AG20443 (cell line): ENCODE results near the gene SMYD1.

ENCODE experiments used
- DNase-seq: peaks from one replicate; pipeline ENCODE4 v3.0.0; 2012; ENCODE audit warnings: low spot score, mixed read lengths

The SMYD1 gene

GRCh38 chr2:88122141-88122884, 54.7 kb downstream of the SMYD1 start:
- DNase-seq: no peak

- no peak for DNase-seq
Measured at GRCh38 chr2:88123164-88123974, 55.7 kb downstream of the SMYD1 start.

GRCh38 chr2:88123975-88124917, 56.6 kb downstream of the SMYD1 start:
- DNase-seq: no peak

GRCh38 chr2:88125344-88125923, 57.8 kb downstream of the SMYD1 start:
- DNase-seq: no peak

- DNase-seq: no peak
Measured at GRCh38 chr2:88125924-88126771, 58.5 kb downstream of the SMYD1 start.

GRCh38 chr2:88126772-88127637, 59.4 kb downstream of the SMYD1 start:
- DNase-seq: no peak

- DNase-seq: no peak
Measured at GRCh38 chr2:88127638-88127887, 59.9 kb downstream of the SMYD1 start.

- DNase-seq: no peak
Measured at GRCh38 chr2:88127888-88128653, 60.4 kb downstream of the SMYD1 start, which contains the start of gene FABP1. Gene FABP1 (minus strand): TSS chr2:88128062. CDS start chr2:88128017, 45 bp downstream.

GRCh38 chr2:88128654-88129312, 61.2 kb downstream of the SMYD1 start:
- no peak for DNase-seq

- DNase-seq: no peak
Measured at GRCh38 chr2:88129313-88129959, 61.8 kb downstream of the SMYD1 start.

- DNase-seq: no peak
Measured at GRCh38 chr2:88131201-88131998, 63.8 kb downstream of the SMYD1 start.

- DNase-seq: no peak
Measured at GRCh38 chr2:88131999-88132368, 64.4 kb downstream of the SMYD1 start.

- no peak for DNase-seq
Measured at GRCh38 chr2:88133875-88134274, 66.2 kb downstream of the SMYD1 start.

- no peak for DNase-seq
Measured at GRCh38 chr2:88136817-88137216, 69.2 kb downstream of the SMYD1 start.

- DNase-seq: no peak
Measured at GRCh38 chr2:88137833-88138232, 70.2 kb downstream of the SMYD1 start.

GRCh38 chr2:88139203-88139702, 71.6 kb downstream of the SMYD1 start:
- DNase-seq: peak; percentile 0

GRCh38 chr2:88139804-88140203, 72.2 kb downstream of the SMYD1 start:
- no peak for DNase-seq
